NB4 (cell line): ENCODE results near the gene ZNF630.
"Not testable (repeated sequence)": the region's sequence is repeated elsewhere in the genome, so short reads cannot be mapped to it uniquely, and the experiment has no call there.

Experiments used
- CTCF ChIP-seq: IDR thresholded peaks from one replicate; pipeline ENCODE4 v1.5.1; 2012; ENCODE audit warnings: low read depth, low read length
- MAX ChIP-seq: IDR thresholded peaks from 2 replicates; pipeline ENCODE4 v1.6.1; 2011; ENCODE audit warnings: low read depth, low read length
- MYC ChIP-seq: IDR thresholded peaks from 2 replicates; pipeline ENCODE4 v1.6.1; 2011; ENCODE audit warnings: low read depth, low read length
- POLR2A ChIP-seq: IDR thresholded peaks from 2 replicates; pipeline ENCODE4 v1.6.1; 2011; ENCODE audit warnings: mild to moderate bottlenecking; ENCODE audit not compliant: insufficient read length; ENCODE audit errors: extremely low read depth

DNA sequence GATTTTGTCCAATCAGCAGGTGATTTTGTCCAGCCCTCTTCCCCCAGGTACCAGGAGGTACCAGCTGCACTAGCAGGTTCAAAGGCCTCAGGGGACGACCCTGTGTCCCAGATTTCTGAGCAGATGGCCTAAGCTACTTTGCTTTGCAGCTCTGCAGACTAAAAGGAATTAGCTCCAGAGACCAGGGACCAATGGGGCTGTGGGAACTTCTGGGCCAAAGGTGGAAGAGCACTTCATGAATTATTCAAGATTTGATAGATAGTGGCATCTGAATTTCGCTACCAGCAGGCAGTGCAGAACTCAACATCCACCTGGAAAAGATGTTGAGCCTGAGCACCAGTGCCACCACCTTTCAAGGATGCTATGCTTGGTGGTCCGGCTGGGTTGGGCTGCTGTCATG, 21.1 kb upstream of the ZNF630 start:
- TF ChIP-seq CTCF, POLR2A, MAX, MYC: not testable (repeated sequence)
